ENCODE results near the gene LUZP1. TPM values are rescaled to one million over a fixed set of nuclear protein-coding genes. Genes with fewer than 3 reads are reported as not detected.

The LUZP1 gene
- total and polyA plus RNA-seq, 8 donors = 1.7 to 15.2 (median 6.1) TPM

DNA sequence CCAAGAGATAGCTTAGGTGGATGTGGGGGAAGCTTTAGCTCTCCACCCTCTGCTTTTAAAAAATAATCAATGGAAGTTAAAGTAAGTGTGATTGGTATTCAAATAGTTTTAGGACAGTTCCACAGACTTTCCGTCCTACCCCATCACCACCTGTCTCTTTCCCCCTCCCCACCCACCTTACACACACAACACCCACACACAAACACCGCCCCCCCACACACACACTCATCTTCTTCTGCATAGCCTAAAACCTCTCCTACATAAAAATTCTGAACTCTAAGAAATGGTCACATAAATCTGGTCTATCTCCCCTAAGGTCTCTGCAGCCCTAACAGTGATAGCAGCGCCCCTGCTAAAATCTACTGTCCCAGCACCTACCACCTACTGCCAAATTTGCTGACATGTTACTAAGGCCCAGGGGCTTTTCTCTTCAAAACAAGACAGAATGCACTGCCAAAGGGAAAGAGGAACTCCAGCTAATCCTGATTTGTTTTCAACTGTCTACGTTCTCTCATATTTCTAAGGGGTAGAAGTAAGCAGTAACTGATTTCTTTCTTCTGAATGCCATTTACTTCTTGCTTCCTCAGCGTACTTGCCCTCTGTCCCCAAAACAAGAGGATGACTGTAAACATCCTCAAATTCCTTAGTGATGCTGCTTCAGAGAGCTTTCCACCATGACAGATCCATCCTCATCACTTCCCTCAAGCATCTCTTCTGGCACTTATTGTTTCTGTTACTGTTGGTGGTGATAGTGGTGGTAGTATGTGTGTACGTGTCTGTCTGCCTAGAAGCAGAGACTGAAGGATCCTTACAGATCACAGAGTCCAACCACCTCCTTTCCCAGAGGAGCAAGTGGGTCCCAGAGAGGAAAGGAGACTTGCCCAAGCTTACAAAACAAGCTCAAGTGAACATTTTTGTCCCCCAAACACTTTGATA, 56.8 kb downstream of the LUZP1 start:
- TF ChIP-seq CTCF (IDR thresholded peaks at IDR 0.05) = no peak
- H3K36me3 ChIP-seq = no peaks in the 10 kb centered on the region
- no peak overlapping the region for H3K4me3 ChIP-seq
- intact Hi-C loops (cut with DNase I) = no loop called here
- H3K4me1 ChIP-seq = peaks cover 0 to 10% (median 4%) of the 10 kb centered on the region in 3 donors
- no peak for DNase-seq
- no peak for FAIRE-seq
- H3K9me3 ChIP-seq = no peaks in the 10 kb centered on the region
- ATAC-seq = no peak
- no peak overlapping the region for H3K27ac ChIP-seq
- H3K27me3 ChIP-seq = no peaks in the 10 kb centered on the region
- WGBS, 2 donors = 86 to 91% methylated on average over 6 of the region's 6 CpGs

DNA sequence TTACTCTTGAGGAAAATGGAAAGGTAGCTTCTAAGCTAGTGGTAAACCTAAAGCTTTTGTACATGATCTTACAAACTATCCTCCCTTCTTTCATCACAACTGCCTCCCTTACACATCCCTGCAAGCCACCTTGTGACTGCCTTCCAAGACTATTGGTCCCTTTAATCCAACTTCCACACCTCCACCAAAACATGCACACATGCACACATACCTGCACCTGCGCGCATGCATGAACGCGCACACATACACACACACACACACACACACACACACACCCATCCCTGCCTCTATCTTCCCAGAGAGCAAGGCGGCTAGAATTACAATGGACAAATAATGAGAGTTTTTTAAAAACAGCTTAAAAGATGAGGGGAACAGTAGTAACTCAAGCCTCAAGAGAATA, 58.3 kb downstream of the LUZP1 start:
- DNase-seq = no peak
- no peaks in the 10 kb centered on the region for H3K27me3 ChIP-seq
- H3K9me3 ChIP-seq = no peaks in the 10 kb centered on the region
- FAIRE-seq = no peak
- H3K27ac ChIP-seq = no peak overlapping the region
- no peak for TF ChIP-seq CTCF (IDR thresholded peaks at IDR 0.05)
- intact Hi-C loops (cut with DNase I) = no loop called here
- 95 to 98% methylated on average over 5 of the region's 5 CpGs for WGBS, 2 donors
- H3K36me3 ChIP-seq = no peaks in the 10 kb centered on the region
- H3K4me3 ChIP-seq = no peak overlapping the region
- no peak for ATAC-seq
- peaks cover 0 to 7% (median 4%) of the 10 kb centered on the region in 3 donors for H3K4me1 ChIP-seq

DNA sequence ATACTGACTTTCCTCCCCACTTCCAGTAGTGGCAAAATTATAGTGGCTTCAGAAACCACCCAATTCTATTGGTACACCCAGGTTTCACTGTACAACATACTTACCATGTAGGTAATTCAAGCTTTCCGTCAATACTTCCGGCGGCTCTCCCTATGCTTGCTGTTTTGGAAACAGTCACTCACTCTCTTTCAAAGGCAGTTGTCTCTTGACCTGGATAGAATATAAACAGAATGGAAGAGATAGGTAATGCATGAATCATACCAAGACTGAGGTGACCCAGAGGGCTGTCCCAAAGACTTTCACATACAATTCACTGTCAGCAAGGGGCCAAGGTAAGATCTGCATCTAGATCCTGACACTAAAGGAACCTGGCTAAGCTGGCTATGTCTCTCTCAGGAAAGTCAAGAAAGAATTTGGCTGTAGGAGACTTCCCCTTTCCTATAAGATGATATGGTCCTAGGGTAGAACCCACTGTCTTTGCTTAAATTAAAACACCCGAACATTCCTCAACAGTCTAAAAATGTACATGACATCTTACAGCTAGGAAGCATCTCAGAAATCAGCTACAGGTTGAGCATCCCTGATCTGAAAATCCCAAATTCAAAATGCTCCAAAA, 59.6 kb downstream of the LUZP1 start:
- Histone ChIP-seq H3K36me3 (no peaks in the 10 kb centered on the region), H3K4me3 (no peak overlapping the region), H3K4me1 (no peaks in the 10 kb centered on the region), H3K9me3 (no peaks in the 10 kb centered on the region), H3K27me3 (no peaks in the 10 kb centered on the region), H3K27ac (no peak overlapping the region)
- ATAC-seq (no peak), FAIRE-seq (no peak), DNase-seq (no peak)
- intact Hi-C loops (cut with DNase I) = loop anchor here in 1 of 3 donors (10.0 kb wide), 1 partner anchor 76 kb away; no protein-coding TSS in a partner anchor
- WGBS, 2 donors = 85 to 93% methylated on average over 4 of the region's 4 CpGs
- TF ChIP-seq CTCF (IDR thresholded peaks at IDR 0.05) = no peak

DNA sequence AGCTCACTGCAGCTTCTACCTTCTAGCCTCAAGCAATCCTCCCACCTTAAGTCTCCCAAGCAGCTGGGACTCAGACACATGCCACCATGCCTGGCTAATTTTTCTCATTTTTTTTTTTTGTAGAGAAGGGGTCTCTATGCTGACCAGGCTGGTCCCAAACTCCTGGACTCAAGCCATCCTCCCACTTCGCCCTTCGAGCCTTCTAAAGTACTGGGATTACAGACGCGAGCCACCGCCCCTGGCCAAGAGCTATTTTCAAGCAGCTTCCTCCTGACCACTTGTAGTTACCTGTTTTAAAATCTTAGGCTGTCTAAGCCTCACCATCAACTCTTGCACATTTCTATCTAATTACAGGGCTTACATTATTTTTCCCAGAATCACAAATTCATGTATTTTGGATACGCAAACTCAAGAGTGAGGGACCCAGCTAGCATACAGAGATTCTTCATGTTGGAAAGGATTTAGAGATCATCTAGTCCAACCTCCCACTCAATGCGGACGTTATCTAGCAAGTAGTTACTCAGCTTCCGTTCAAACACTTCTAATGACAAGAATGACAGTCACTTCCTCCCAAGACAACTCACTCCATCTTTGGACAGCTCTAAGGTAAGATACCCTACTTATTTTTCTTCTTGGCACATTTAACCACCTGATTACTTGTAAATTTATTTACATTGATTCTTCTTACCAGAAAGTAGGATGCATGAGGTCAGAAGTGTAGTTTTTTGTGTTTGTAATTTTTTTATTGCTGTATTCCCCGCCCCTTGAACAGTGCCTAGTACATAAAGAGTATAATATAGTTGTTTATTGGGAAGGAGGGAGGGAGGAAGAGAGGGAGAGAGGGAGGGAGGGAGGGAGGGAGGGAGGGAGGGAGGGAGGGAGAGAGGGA, 65.4 kb downstream of the LUZP1 start:
- peaks cover 0 to 28% (median 0%) of the 10 kb centered on the region in 3 donors for H3K4me1 ChIP-seq
- no peaks in the 10 kb centered on the region for H3K9me3 ChIP-seq
- H3K27me3 ChIP-seq = no peaks in the 10 kb centered on the region
- H3K36me3 ChIP-seq = no peaks in the 10 kb centered on the region
- no peak overlapping the region for H3K4me3 ChIP-seq
- FAIRE-seq = no peak
- intact Hi-C loops (cut with DNase I) = loop anchor here in 1 of 3 donors (10.0 kb wide), 1 partner anchor 82 kb away; no protein-coding TSS in a partner anchor
- no peak overlapping the region for H3K27ac ChIP-seq
- DNase-seq = no peak
- TF ChIP-seq CTCF (IDR thresholded peaks at IDR 0.05) = no peak
- ATAC-seq = no peak
- WGBS, 2 donors = 77 to 81% methylated on average over 10 of the region's 10 CpGs
